AG10803 (cell line): ENCODE measurements around the gene IL18R1.

Source experiments
- DNase-seq: peaks from one replicate; pipeline ENCODE4 v3.0.0; 2010; ENCODE audit warnings: low read depth
- H3K4me3 ChIP-seq: 2 replicates; pipeline ENCODE4 v1.5.1; 2011; ENCODE audit warnings: mild to moderate bottlenecking, low read length, control low read depth
- CTCF ChIP-seq: conservative IDR thresholded peaks from 2 replicates; pipeline ENCODE4 v1.5.1; 2011; ENCODE audit warnings: mild to moderate bottlenecking, low read length, control low read depth, inconsistent platforms

Gene IL18R1

GRCh38 chr2:102433973-102434654 is 78.5 kb downstream of the IL18R1 start:
- TF ChIP-seq CTCF = no peak
- no peak overlapping the region for H3K4me3 ChIP-seq
- no peak for DNase-seq

- DNase-seq = no peak
- no peak for TF ChIP-seq CTCF
- H3K4me3 ChIP-seq = no peak overlapping the region
Observed at GRCh38 chr2:102434655-102435381, 79.2 kb downstream of the IL18R1 start.

GRCh38 chr2:102435741-102436140 is 80.1 kb downstream of the IL18R1 start:
- DNase-seq = no peak
- H3K4me3 ChIP-seq = no peak overlapping the region
- TF ChIP-seq CTCF = no peak

GRCh38 chr2:102436323-102436722 is 80.7 kb downstream of the IL18R1 start:
- no peak for TF ChIP-seq CTCF
- DNase-seq = no peak
- no peak overlapping the region for H3K4me3 ChIP-seq

GRCh38 chr2:102437122-102437521 is 81.5 kb downstream of the IL18R1 start:
- DNase-seq = no peak
- H3K4me3 ChIP-seq = no peak overlapping the region
- no peak for TF ChIP-seq CTCF

GRCh38 chr2:102438111-102438510 is 82.5 kb downstream of the IL18R1 start:
- no peak for TF ChIP-seq CTCF
- H3K4me3 ChIP-seq = no peak overlapping the region
- no peak for DNase-seq

GRCh38 chr2:102438578-102438977 is 83.0 kb downstream of the IL18R1 start:
- TF ChIP-seq CTCF = no peak
- no peak overlapping the region for H3K4me3 ChIP-seq
- DNase-seq = no peak
